ENCODE measurements around the gene PSMD13. TPM values are rescaled to one million over a fixed set of nuclear protein-coding genes. Genes with fewer than 3 reads are reported as not detected.
A peak's percentile ranks its signal among the peaks of the same experiment; 100 is the strongest.

Gene PSMD13
- total RNA-seq, 1 donor from 2014 or later = 89.9 TPM

- TF ChIP-seq CTCF (IDR thresholded peaks at IDR 0.05) = no peak
- H3K4me3 ChIP-seq = no peak overlapping the region
- no peaks in the 10 kb centered on the region for H3K36me3 ChIP-seq
- intact Hi-C loops (cut with DNase I) = no loop called here
- peak overlapping the region; percentile 1 for H3K27ac ChIP-seq
- peak; percentile 87 for ATAC-seq
- no peaks in the 10 kb centered on the region for H3K4me1 ChIP-seq
- no peaks in the 10 kb centered on the region for H3K9me3 ChIP-seq
- no peaks in the 10 kb centered on the region for H3K27me3 ChIP-seq
- no peak for DNase-seq
These were observed 10.9 kb upstream of the PSMD13 start for GRCh38 chr11:225734-226453.

- Histone ChIP-seq H3K27ac (no peak overlapping the region), H3K9me3 (no peaks in the 10 kb centered on the region), H3K36me3 (peaks cover 5% of the 10 kb centered on the region), H3K4me3 (no peak overlapping the region), H3K4me1 (no peaks in the 10 kb centered on the region), H3K27me3 (no peaks in the 10 kb centered on the region)
- intact Hi-C loops (cut with DNase I) = no loop called here
- no peak for DNase-seq
- no peak for ATAC-seq
- TF ChIP-seq CTCF (IDR thresholded peaks at IDR 0.05) = no peak
These were observed 8.9 kb upstream of the PSMD13 start for GRCh38 chr11:227824-228379.

GRCh38 chr11:230431-230830 is 6.3 kb upstream of the PSMD13 start:
- DNase-seq (no peak), ATAC-seq (no peak)
- TF ChIP-seq CTCF (IDR thresholded peaks at IDR 0.05) = no peak
- no peaks in the 10 kb centered on the region for H3K27me3 ChIP-seq
- H3K9me3 ChIP-seq = no peaks in the 10 kb centered on the region
- peaks cover 5% of the 10 kb centered on the region for H3K36me3 ChIP-seq
- no peak overlapping the region for H3K27ac ChIP-seq
- H3K4me3 ChIP-seq = no peak overlapping the region
- intact Hi-C loops (cut with DNase I) = no loop called here
- H3K4me1 ChIP-seq = peaks cover 5% of the 10 kb centered on the region

GRCh38 chr11:232783-233565 is 3.8 kb upstream of the PSMD13 start:
- Histone ChIP-seq H3K9me3 (no peaks in the 10 kb centered on the region), H3K36me3 (peaks cover 5% of the 10 kb centered on the region), H3K27me3 (no peaks in the 10 kb centered on the region), H3K27ac (no peak overlapping the region), H3K4me1 (peaks cover 14% of the 10 kb centered on the region), H3K4me3 (no peak overlapping the region)
- ATAC-seq = no peak
- DNase-seq = no peak
- intact Hi-C loops (cut with DNase I) = no loop called here
- TF ChIP-seq CTCF (IDR thresholded peaks at IDR 0.05) = no peak

- TF ChIP-seq CTCF (IDR thresholded peaks at IDR 0.05) = no peak
- peak overlapping the region; percentile 91 for H3K27ac ChIP-seq
- peaks cover 20% of the 10 kb centered on the region for H3K36me3 ChIP-seq
- DNase-seq = no peak
- intact Hi-C loops (cut with DNase I) = no loop called here
- H3K9me3 ChIP-seq = no peaks in the 10 kb centered on the region
- peak overlapping the region; percentile 100 for H3K4me3 ChIP-seq
- H3K4me1 ChIP-seq = peaks cover 22% of the 10 kb centered on the region
- no peak for ATAC-seq
- no peaks in the 10 kb centered on the region for H3K27me3 ChIP-seq
These were observed 1.6 kb upstream of the PSMD13 start for GRCh38 chr11:235180-235579.
